Prostate gland (tissue), 2 donors: ENCODE measurements around the gene GPS1. TPM values are rescaled to one million over a fixed set of nuclear protein-coding genes. Genes with fewer than 3 reads are reported as not detected.

Experiments
- DNase-seq: peaks from one replicate; pipeline ENCODE4 v3.0.0-alpha.2; 2019; ENCODE audit warnings: low spot score
- H3K27ac ChIP-seq, 2 donors: fragments of 200-600 bp; sonication (generic); 2 replicates each; pipeline ENCODE4 v1.5.1; 2017 to 2019
- H3K27me3 ChIP-seq: fragments of 200-600 bp; sonication (generic); replicated peaks from 2 replicates; pipeline ENCODE4 v1.5.1; 2019; ENCODE audit not compliant: insufficient read depth
- H3K36me3 ChIP-seq, 2 donors: fragments of 200-600 bp; sonication (generic); 1 replicate in 1 of 2; 2 replicates in 1 of 2; pipeline versions ENCODE4 v1.5.1 to v1.8.1; 2017 to 2019
- H3K4me1 ChIP-seq: fragments of 200-600 bp; sonication (generic); replicated peaks from 2 replicates; pipeline ENCODE4 v1.5.1; 2019
- H3K4me3 ChIP-seq, 2 donors: fragments of 200-600 bp; sonication (generic); 2 replicates each; pipeline ENCODE4 v1.5.1; 2017 to 2019
- H3K9me3 ChIP-seq: fragments of 200-600 bp; sonication (generic); 2 replicates; pipeline ENCODE4 v1.5.1; 2017
- CTCF ChIP-seq, 4 experiments: fragments of 200-600 bp in 2 of 4; fragments of 450-650 bp in 2 of 4; sonication (generic) in 2 of 4; IDR thresholded peaks; 1 replicate in 3 of 4; 2 replicates in 1 of 4; pipeline ENCODE4 v1.5.1; 2016 to 2019; ENCODE audit warnings: antibody characterized with exemption in 4 of 4, mild to moderate bottlenecking in 2 of 4, moderate library complexity in 2 of 4
- POLR2A ChIP-seq: fragments of 450-650 bp; IDR thresholded peaks from one replicate; pipeline ENCODE4 v1.6.1; 2016; ENCODE audit warnings: antibody characterized with exemption, mild to moderate bottlenecking
- POLR2AphosphoS5 ChIP-seq: sonication (generic); formaldehyde crosslinking; IDR thresholded peaks from one replicate; pipeline ENCODE4 v1.6.1; 2017; ENCODE audit warnings: antibody characterized with exemption
- WGBS: methylation state at CpG from one replicate; pipeline ENCODE4 v1.1.5; 2018; 5-methylcytosine and 5-hydroxymethylcytosine counted together
- intact Hi-C: fragments of 100-400 bp; cut with DNase I; formaldehyde crosslinking; loops from one replicate; pipeline ENCODE4 v1.14.2; 2022
- total RNA-seq, 2 donors: library from RNA; depleted of rRNA; stranded (reverse); fragments of >200 nt; gene quantifications; one replicate each; pipeline ENCODE4 v1.1.0, GENCODE V29; 2016

Gene GPS1
- total RNA-seq, 2 donors from 2014 or later, result 163 to 182 TPM

GRCh38 chr17:82023447-82024241 lies 28.1 kb upstream of the GPS1 start:
- H3K4me1 ChIP-seq, result peaks cover 18% of the 10 kb centered on the region
- H3K27ac ChIP-seq, result no peak overlapping the region
- H3K9me3 ChIP-seq, result no peaks in the 10 kb centered on the region
- DNase-seq, result no peak
- H3K4me3 ChIP-seq, result peak overlapping the region; percentile 57 to 85
- WGBS, result 3% methylated on average over 51 of the region's 55 CpGs
- H3K36me3 ChIP-seq, result no peaks in the 10 kb centered on the region
- H3K27me3 ChIP-seq, result no peaks in the 10 kb centered on the region
- intact Hi-C loops, result no loop called here
- TF ChIP-seq POLR2AphosphoS5 (no peak), POLR2A (no peak), CTCF (IDR thresholded peaks at IDR 0.05) (no peak)

GRCh38 chr17:82024859-82025258 lies 26.8 kb upstream of the GPS1 start:
- TF ChIP-seq POLR2AphosphoS5 (no peak), POLR2A (no peak), CTCF (IDR thresholded peaks at IDR 0.05) (no peak)
- 94% methylated on average over 17 of the region's 17 CpGs for WGBS
- Histone ChIP-seq H3K27ac (no peak overlapping the region), H3K27me3 (no peaks in the 10 kb centered on the region), H3K36me3 (no peaks in the 10 kb centered on the region), H3K4me1 (peaks cover 20% of the 10 kb centered on the region), H3K4me3 (no peak overlapping the region), H3K9me3 (no peaks in the 10 kb centered on the region)
- DNase-seq, result no peak
- intact Hi-C loops, result no loop called here

- DNase-seq, result no peak
- H3K4me3 ChIP-seq, result no peak overlapping the region
- no peaks in the 10 kb centered on the region for H3K36me3 ChIP-seq
- intact Hi-C loops, result no loop called here
- peaks cover 25% of the 10 kb centered on the region for H3K4me1 ChIP-seq
- no peaks in the 10 kb centered on the region for H3K27me3 ChIP-seq
- H3K27ac ChIP-seq, result no peak overlapping the region
- H3K9me3 ChIP-seq, result no peaks in the 10 kb centered on the region
- TF ChIP-seq POLR2AphosphoS5, result no peak
- no peak for TF ChIP-seq CTCF (IDR thresholded peaks at IDR 0.05)
- TF ChIP-seq POLR2A, result no peak
- WGBS, result 93% methylated on average over 24 of the region's 25 CpGs
Observed at GRCh38 chr17:82025401-82026107, 26.1 kb upstream of the GPS1 start.

GRCh38 chr17:82028246-82028645 lies 23.5 kb upstream of the GPS1 start:
- peaks cover 20% of the 10 kb centered on the region for H3K4me1 ChIP-seq
- H3K36me3 ChIP-seq, result no peaks in the 10 kb centered on the region
- no peak for DNase-seq
- no peak overlapping the region for H3K4me3 ChIP-seq
- TF ChIP-seq CTCF (IDR thresholded peaks at IDR 0.05), result no peak
- no peak for TF ChIP-seq POLR2AphosphoS5
- no peak for TF ChIP-seq POLR2A
- H3K27me3 ChIP-seq, result no peaks in the 10 kb centered on the region
- intact Hi-C loops, result no loop called here
- H3K9me3 ChIP-seq, result no peaks in the 10 kb centered on the region
- no peak overlapping the region for H3K27ac ChIP-seq
- WGBS, result 97% methylated on average over 12 of the region's 13 CpGs
